GM12891 (cell line): ENCODE results near the gene SPIRE2.

Experiments used
- POLR2A ChIP-seq: IDR thresholded peaks from 2 replicates; pipeline ENCODE4 v1.6.1; 2011; ENCODE audit warnings: low read depth, low read length, control low read depth
- POLR2AphosphoS5 ChIP-seq: IDR thresholded peaks from 2 replicates; pipeline ENCODE4 v1.6.1; 2011; ENCODE audit warnings: low read depth, low read length, control low read depth
- POU2F2 ChIP-seq: IDR thresholded peaks from 2 replicates; pipeline ENCODE4 v1.6.1; 2011; ENCODE audit warnings: low read depth, mild to moderate bottlenecking, control low read depth, low read length, moderate library complexity
- SPI1 ChIP-seq: IDR thresholded peaks from 2 replicates; pipeline ENCODE4 v1.6.1; 2011; ENCODE audit warnings: low read depth, low read length, control low read depth

GRCh38 chr16:89853306-89853993 is 25.2 kb downstream of the SPIRE2 start:
- TF ChIP-seq POLR2A (no peak), POLR2AphosphoS5 (no peak), SPI1 (no peak), POU2F2 (no peak)
